HEK293T (cell line): ENCODE measurements around the gene KIF21A.

Experiments used
- CTCF ChIA-PET: fragments of 350-600 bp; formaldehyde crosslinking; extraction: SDS; loops from one replicate; lab custom pipeline; 2021; ENCODE audit warnings: antibody characterized with exemption, inconsistent platforms; lab: Yijun Ruan, JAX
- POLR2A ChIA-PET: fragments of 350-600 bp; formaldehyde crosslinking; extraction: SDS; loops from one replicate; lab custom pipeline; 2020; ENCODE audit warnings: antibody characterized with exemption, inconsistent platforms; lab: Yijun Ruan, JAX
- DNase-seq: peaks from one replicate; pipeline ENCODE4 v3.0.0; 2012; ENCODE audit warnings: mixed read lengths; ENCODE audit errors: extremely low spot score
- ARNT ChIP-seq: fragments of 450-650 bp; IDR thresholded peaks from 2 replicates; pipeline ENCODE4 v1.6.1; 2017; ENCODE audit warnings: mild to moderate bottlenecking
- BHLHE40 ChIP-seq: fragments of 450-650 bp; IDR thresholded peaks from 2 replicates; pipeline ENCODE4 v1.6.1; 2016; ENCODE audit warnings: mild to moderate bottlenecking, moderate library complexity, borderline replicate concordance
- CTBP1 ChIP-seq: fragments of 450-650 bp; IDR thresholded peaks from 2 replicates; pipeline ENCODE4 v1.6.1; 2016; ENCODE audit warnings: borderline replicate concordance
- ELF4 ChIP-seq: fragments of 450-650 bp; IDR thresholded peaks from 2 replicates; pipeline ENCODE4 v1.6.1; 2017; ENCODE audit warnings: antibody characterized with exemption
- FOXA1 ChIP-seq: fragments of 450-650 bp; IDR thresholded peaks from 2 replicates; pipeline ENCODE4 v1.6.1; 2016; ENCODE audit warnings: mild to moderate bottlenecking
- FOXK2 ChIP-seq: fragments of 450-650 bp; IDR thresholded peaks from 2 replicates; pipeline ENCODE4 v1.6.1; 2016; ENCODE audit warnings: mild to moderate bottlenecking
- FOXM1 ChIP-seq: fragments of 450-650 bp; IDR thresholded peaks from 2 replicates; pipeline ENCODE4 v1.6.1; 2017; ENCODE audit warnings: mild to moderate bottlenecking, borderline replicate concordance
- HDGF ChIP-seq: fragments of 450-650 bp; IDR thresholded peaks from 2 replicates; pipeline ENCODE4 v1.6.1; 2017; ENCODE audit warnings: antibody characterized with exemption, borderline replicate concordance
- L3MBTL2 ChIP-seq: fragments of 450-650 bp; conservative IDR thresholded peaks from 2 replicates; pipeline ENCODE4 v1.6.1; 2016; ENCODE audit warnings: mild to moderate bottlenecking
- LEF1 ChIP-seq: fragments of 450-650 bp; IDR thresholded peaks from 2 replicates; pipeline ENCODE4 v1.6.1; 2017; ENCODE audit warnings: mild to moderate bottlenecking, borderline replicate concordance
- NFRKB ChIP-seq: fragments of 450-650 bp; IDR thresholded peaks from 2 replicates; pipeline ENCODE4 v1.6.1; 2016; ENCODE audit warnings: mild to moderate bottlenecking, moderate library complexity
- SP1 ChIP-seq: fragments of 450-650 bp; IDR thresholded peaks from 2 replicates; pipeline ENCODE4 v1.6.1; 2017
- SUZ12 ChIP-seq: fragments of 450-650 bp; IDR thresholded peaks from 2 replicates; pipeline ENCODE4 v1.6.1; 2016; ENCODE audit warnings: mild to moderate bottlenecking
- TARDBP ChIP-seq: fragments of 450-650 bp; IDR thresholded peaks from 2 replicates; pipeline ENCODE4 v1.6.1; 2016
- ZNF384 ChIP-seq: fragments of 450-650 bp; IDR thresholded peaks from 2 replicates; pipeline ENCODE4 v1.6.1; 2016
- TF ChIP-seq, protein P1 (sequence below): fragments of 450-650 bp; IDR thresholded peaks from 2 replicates; pipeline ENCODE4 v1.6.1; 2016

Gene KIF21A

DNA sequence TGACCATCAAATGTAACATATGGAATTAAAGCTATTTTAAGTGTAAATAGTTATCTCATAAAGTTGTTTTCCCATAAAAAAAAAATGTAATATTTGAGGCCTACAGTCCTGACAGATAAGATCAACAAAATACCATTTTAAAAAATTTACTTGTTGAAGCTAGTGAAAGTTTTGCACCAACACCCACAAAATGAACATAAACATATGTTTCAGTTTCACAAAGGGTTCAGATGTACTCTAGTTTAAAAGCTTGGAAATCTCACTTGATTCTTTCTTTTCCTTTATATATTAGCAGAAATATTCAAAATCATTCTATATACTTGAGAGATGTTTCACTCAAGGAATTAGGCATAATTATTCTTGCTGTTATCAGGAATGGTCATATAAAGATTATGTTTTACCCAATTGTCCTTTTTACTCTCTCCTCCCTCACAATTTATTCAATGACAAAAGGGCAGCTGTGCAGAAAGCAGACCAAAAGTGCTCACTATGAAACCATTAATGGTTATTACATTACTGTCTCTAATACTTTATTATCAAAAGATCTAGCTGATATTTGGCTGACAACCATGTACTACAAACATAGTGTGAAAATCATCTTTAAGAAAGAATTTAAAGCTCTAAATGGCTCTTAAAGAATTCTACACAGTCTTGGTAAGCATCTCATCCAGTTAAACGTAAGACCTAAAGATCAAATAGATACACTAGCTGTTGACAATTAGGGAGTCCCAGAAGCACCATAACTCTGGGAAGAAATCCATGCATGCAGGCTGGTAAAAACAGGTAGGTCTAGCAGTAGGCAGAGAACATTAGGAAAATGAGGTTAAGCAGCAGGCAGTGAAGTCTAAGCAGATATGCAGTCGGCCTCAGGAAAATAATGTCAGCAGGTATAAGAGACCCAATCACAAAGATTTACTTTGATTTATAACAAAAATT is 28.8 kb downstream of the KIF21A start:
- DNase-seq, result no peak
- ChIA-PET CTCF (no interaction called here), POLR2A (no interaction called here)
- no peak for TF ChIP-seq CTBP1
- TF ChIP-seq SP1, result no peak
- no peak for TF ChIP-seq FOXK2
- no peak for TF ChIP-seq ARNT
- no peak for TF ChIP-seq ELF4
- TF ChIP-seq, protein P1, sequence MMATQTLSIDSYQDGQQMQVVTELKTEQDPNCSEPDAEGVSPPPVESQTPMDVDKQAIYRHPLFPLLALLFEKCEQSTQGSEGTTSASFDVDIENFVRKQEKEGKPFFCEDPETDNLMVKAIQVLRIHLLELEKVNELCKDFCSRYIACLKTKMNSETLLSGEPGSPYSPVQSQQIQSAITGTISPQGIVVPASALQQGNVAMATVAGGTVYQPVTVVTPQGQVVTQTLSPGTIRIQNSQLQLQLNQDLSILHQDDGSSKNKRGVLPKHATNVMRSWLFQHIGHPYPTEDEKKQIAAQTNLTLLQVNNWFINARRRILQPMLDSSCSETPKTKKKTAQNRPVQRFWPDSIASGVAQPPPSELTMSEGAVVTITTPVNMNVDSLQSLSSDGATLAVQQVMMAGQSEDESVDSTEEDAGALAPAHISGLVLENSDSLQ, result no peak
- no peak for TF ChIP-seq FOXM1
- TF ChIP-seq HDGF, result no peak
- TF ChIP-seq ZNF384, result no peak
- TF ChIP-seq TARDBP, result no peak
- TF ChIP-seq BHLHE40, result no peak
- no peak for TF ChIP-seq SUZ12
- TF ChIP-seq FOXA1, result no peak
- TF ChIP-seq NFRKB, result no peak
- TF ChIP-seq L3MBTL2, result no peak
- TF ChIP-seq LEF1, result no peak

GRCh38 chr12:39412210-39412609 is 30.7 kb downstream of the KIF21A start:
- TF ChIP-seq FOXK2, result no peak
- TF ChIP-seq L3MBTL2, result no peak
- no peak for TF ChIP-seq SUZ12
- no peak for TF ChIP-seq CTBP1
- no peak for TF ChIP-seq FOXA1
- TF ChIP-seq ZNF384, result no peak
- TF ChIP-seq SP1, result no peak
- TF ChIP-seq NFRKB, result no peak
- TF ChIP-seq HDGF, result no peak
- no peak for TF ChIP-seq LEF1
- TF ChIP-seq FOXM1, result no peak
- no peak for TF ChIP-seq TARDBP
- no peak for TF ChIP-seq ELF4
- TF ChIP-seq, protein P1, result no peak
- no peak for TF ChIP-seq ARNT
- no peak for TF ChIP-seq BHLHE40
- ChIA-PET CTCF (interaction anchor here (0.6 kb wide), 1 partner anchor 277 kb away, joined by 3 read pairs; no protein-coding TSS in a partner anchor), POLR2A (no interaction called here)
- no peak for DNase-seq

DNA sequence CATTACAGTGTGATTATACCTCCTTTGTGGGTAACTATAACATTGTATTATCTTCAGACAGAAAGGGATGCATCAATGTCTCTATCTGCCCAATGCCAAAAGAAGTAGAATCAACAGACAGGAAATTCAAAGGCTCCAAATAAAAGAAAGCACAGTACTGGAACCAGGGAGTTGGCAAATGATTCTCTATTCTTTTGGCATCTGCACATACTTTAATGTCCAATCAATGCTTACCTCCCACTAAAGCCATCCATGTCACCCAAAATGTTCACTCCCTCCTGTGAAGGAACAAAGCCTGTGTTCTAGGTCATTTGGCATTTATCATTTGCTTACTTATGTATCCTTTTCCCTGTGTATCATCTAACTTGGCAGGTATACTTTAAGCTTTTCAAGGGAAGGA is 36.7 kb downstream of the KIF21A start:
- TF ChIP-seq HDGF, result no peak
- no peak for TF ChIP-seq SP1
- no peak for TF ChIP-seq ZNF384
- no peak for TF ChIP-seq ARNT
- no peak for TF ChIP-seq FOXM1
- TF ChIP-seq L3MBTL2, result no peak
- no peak for TF ChIP-seq FOXK2
- no peak for TF ChIP-seq BHLHE40
- TF ChIP-seq SUZ12, result no peak
- no peak for TF ChIP-seq FOXA1
- TF ChIP-seq, protein P1, result no peak
- TF ChIP-seq NFRKB, result no peak
- no peak for TF ChIP-seq CTBP1
- no peak for TF ChIP-seq TARDBP
- TF ChIP-seq ELF4, result no peak
- no peak for TF ChIP-seq LEF1
- POLR2A ChIA-PET, result no interaction called here
- DNase-seq, result no peak
- CTCF ChIA-PET, result no interaction called here

GRCh38 chr12:39405580-39405979 is 37.3 kb downstream of the KIF21A start:
- TF ChIP-seq L3MBTL2 (no peak), SUZ12 (no peak), BHLHE40 (no peak), ZNF384 (no peak), ELF4 (no peak), TARDBP (no peak), LEF1 (no peak), NFRKB (no peak), CTBP1 (no peak), SP1 (no peak), FOXM1 (no peak), HDGF (no peak), ARNT (no peak), FOXK2 (no peak), FOXA1 (no peak)
- TF ChIP-seq, protein P1, result no peak
- ChIA-PET POLR2A (no interaction called here), CTCF (no interaction called here)
- no peak for DNase-seq

DNA sequence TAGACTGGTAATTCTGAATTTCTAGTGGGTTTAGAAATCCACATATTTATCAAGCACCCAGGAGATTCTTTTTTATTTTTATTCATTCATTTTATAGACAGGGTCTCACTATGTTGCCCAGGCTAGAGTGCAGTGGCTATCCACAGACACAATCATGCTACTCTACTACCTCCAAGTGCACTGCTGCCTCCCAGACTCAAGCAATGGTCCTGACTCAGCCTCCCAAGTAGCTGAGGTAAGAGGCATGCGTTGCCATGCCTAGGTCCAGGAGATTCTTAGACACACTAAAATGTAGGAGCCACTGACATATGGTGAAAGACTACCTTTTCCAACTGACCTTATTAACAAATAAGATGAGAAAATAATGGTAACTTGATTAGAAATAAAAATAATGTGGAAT is 38.9 kb downstream of the KIF21A start:
- no peak for DNase-seq
- no peak for TF ChIP-seq FOXA1
- no peak for TF ChIP-seq NFRKB
- no peak for TF ChIP-seq HDGF
- no peak for TF ChIP-seq ELF4
- TF ChIP-seq FOXM1, result no peak
- TF ChIP-seq ZNF384, result no peak
- TF ChIP-seq SUZ12, result no peak
- no peak for TF ChIP-seq FOXK2
- TF ChIP-seq SP1, result no peak
- no peak for TF ChIP-seq BHLHE40
- CTCF ChIA-PET, result no interaction called here
- POLR2A ChIA-PET, result no interaction called here
